HCT116 (cell line): Measurements from ENCODE around the gene MED27. TPM values are rescaled to one million over a fixed set of nuclear protein-coding genes. Genes with fewer than 3 reads are reported as not detected.

Source experiments
- ATAC-seq: fragments of 200-7000 bp; cut with Tn5 transposase; 2 replicates; pipeline ENCODE4 v1.9.1; 2020; ENCODE audit warnings: mild to moderate bottlenecking, moderate library complexity
- BruUV-seq: library from RNA; stranded (reverse); fragments of 400-500 nt; replicated peaks from 2 replicates; lab custom pipeline; 2021; lab: Mats Ljungman, UMichigan
- CTCF ChIA-PET: fragments of 300-600 bp; sonication (Branson Sonifier 250); formaldehyde crosslinking; loops from one replicate; lab custom pipeline; 2021; ENCODE audit warnings: antibody characterized with exemption; lab: Charles Lee
- POLR2A ChIA-PET: fragments of 300-600, 350-600 bp; sonication (Branson Sonifier 250); formaldehyde crosslinking; loops from one replicate; lab custom pipeline; 2021; ENCODE audit warnings: antibody characterized with exemption; lab: Charles Lee
- RAD21 ChIA-PET, 2 experiments: fragments of 300-600 bp; sonication (Branson Sonifier 250); formaldehyde crosslinking; loops; one replicate each; lab custom pipeline; 2023; ENCODE audit warnings: low total read pairs in 2 of 2; ENCODE audit not compliant: uncharacterized antibody in 2 of 2, unreplicated experiment in 2 of 2, low non-redundant PET in 1 of 2; lab: Charles Lee
- DNase-seq: peaks from one replicate; pipeline ENCODE4 v3.0.0-alpha.2; 2010; ENCODE audit warnings: low read depth, low spot score
- H2AFZ ChIP-seq: fragments of 200-600 bp; shearing (Covaris generic), sonication (generic); 2 replicates; pipeline ENCODE4 v1.6.1; 2017; ENCODE audit warnings: low read depth, mixed run types, mixed read lengths, antibody characterized with exemption, low read length; ENCODE audit not compliant: poor library complexity, severe bottlenecking
- H3K27ac ChIP-seq: 2 replicates; pipeline ENCODE4 v1.5.1; 2012; ENCODE audit warnings: low read depth, low read length
- H3K27me3 ChIP-seq: fragments of 200-600 bp; sonication (generic); 2 replicates; pipeline ENCODE4 v1.6.1; 2016; ENCODE audit warnings: mixed run types, low read length, mixed read lengths; ENCODE audit not compliant: insufficient read depth
- H3K36me3 ChIP-seq, 2 experiments: fragments of 200-500 bp in 1 of 2; fragments of 200-600 bp in 1 of 2; sonication (Bioruptor generic) in 1 of 2; sonication (generic) in 1 of 2; 2 replicates each; pipeline versions ENCODE4 v1.5.1 to v1.6.1; 2014 to 2016; ENCODE audit warnings: low read length in 2 of 2, inconsistent platforms in 1 of 2, mixed read lengths in 1 of 2, mixed run types in 1 of 2; ENCODE audit not compliant: insufficient read depth in 2 of 2, control insufficient read depth in 1 of 2
- H3K4me1 ChIP-seq, 2 experiments: fragments of 200-600 bp in 1 of 2; sonication (generic) in 1 of 2; 2 replicates each; pipeline versions ENCODE4 v1.5.1 to v1.6.1; 2012 to 2017; ENCODE audit warnings: low read length in 2 of 2, inconsistent platforms in 1 of 2, mild to moderate bottlenecking in 1 of 2, mixed read lengths in 1 of 2, mixed run types in 1 of 2, moderate library complexity in 1 of 2; ENCODE audit not compliant: insufficient read depth in 2 of 2, control insufficient read depth in 1 of 2
- H3K4me2 ChIP-seq: fragments of 200-600 bp; sonication (generic); 2 replicates; pipeline ENCODE4 v1.6.1; 2017; ENCODE audit warnings: mixed run types, low read length, mixed read lengths
- H3K4me3 ChIP-seq, 2 experiments: fragments of 200-600 bp in 1 of 2; sonication (generic) in 1 of 2; replicated peaks in 1 of 2; 2 replicates each; pipeline ENCODE4 v1.5.1; 2011 to 2016; ENCODE audit warnings: low read length in 2 of 2, control low read depth in 1 of 2, low read depth in 1 of 2, mild to moderate bottlenecking in 1 of 2, mixed read lengths in 1 of 2, mixed run types in 1 of 2
- H3K79me2 ChIP-seq: fragments of 200-600 bp; sonication (generic); 2 replicates; pipeline ENCODE4 v1.6.1; 2017; ENCODE audit warnings: mild to moderate bottlenecking, mixed run types, low read length, moderate library complexity, mixed read lengths; ENCODE audit not compliant: insufficient read depth
- H3K9ac ChIP-seq: fragments of 200-600 bp; sonication (generic); 2 replicates; pipeline ENCODE4 v1.6.1; 2016; ENCODE audit warnings: low read length, mixed read lengths
- H3K9me2 ChIP-seq: fragments of 200-600 bp; sonication (generic), shearing (Covaris generic); 2 replicates; pipeline ENCODE4 v1.6.1; 2017; ENCODE audit warnings: mixed run types, mild to moderate bottlenecking, moderate library complexity; ENCODE audit not compliant: insufficient read depth
- H3K9me3 ChIP-seq, 2 experiments: fragments of 200-500 bp in 1 of 2; fragments of 200-600 bp in 1 of 2; sonication (Bioruptor generic) in 1 of 2; sonication (generic) in 1 of 2; 2 replicates each; pipeline ENCODE4 v1.6.1; 2014 to 2017; ENCODE audit warnings: low read length in 2 of 2, mixed read lengths in 2 of 2, inconsistent platforms in 1 of 2, low read depth in 1 of 2, mild to moderate bottlenecking in 1 of 2, mixed run types in 1 of 2, moderate library complexity in 1 of 2; ENCODE audit not compliant: control insufficient read depth in 1 of 2, insufficient read depth in 1 of 2
- H4K20me1 ChIP-seq: fragments of 200-600 bp; sonication (generic), shearing (Covaris generic); 2 replicates; pipeline ENCODE4 v1.6.1; 2017; ENCODE audit warnings: mixed run types, mild to moderate bottlenecking, moderate library complexity; ENCODE audit not compliant: insufficient read depth
- ATF3 ChIP-seq: IDR thresholded peaks from 2 replicates; pipeline ENCODE4 v1.6.1; 2012
- CBX3 ChIP-seq: IDR thresholded peaks from 2 replicates; pipeline ENCODE4 v1.6.1; 2012; ENCODE audit warnings: low read depth
- CEBPB ChIP-seq: IDR thresholded peaks from 2 replicates; pipeline ENCODE4 v1.6.1; 2012; ENCODE audit warnings: low read depth
- CTCF ChIP-seq, 3 experiments: fragments of 200-600 bp in 1 of 3; sonication (generic) in 1 of 3; IDR thresholded peaks in 2 of 3; conservative IDR thresholded peaks in 1 of 3; 2 replicates each; pipeline ENCODE4 v1.5.1; 2012 to 2017; ENCODE audit warnings: low read depth in 2 of 3, low read length in 2 of 3, antibody characterized with exemption in 1 of 3, borderline replicate concordance in 1 of 3, control low read depth in 1 of 3, mild to moderate bottlenecking in 1 of 3, mixed read lengths in 1 of 3, mixed run types in 1 of 3, moderate library complexity in 1 of 3; ENCODE audit not compliant: insufficient read depth in 1 of 3
- EGR1 ChIP-seq: IDR thresholded peaks from 2 replicates; pipeline ENCODE4 v1.6.1; 2012; ENCODE audit warnings: low read depth
- EZH2 ChIP-seq: fragments of 200-600 bp; sonication (generic); IDR thresholded peaks from 2 replicates; pipeline ENCODE4 v1.6.1; 2017; ENCODE audit warnings: antibody characterized with exemption, mixed run types
- EZH2phosphoT487 ChIP-seq: fragments of 200-600 bp; IDR thresholded peaks from 2 replicates; pipeline ENCODE4 v1.6.1; 2018; ENCODE audit warnings: antibody characterized with exemption, borderline replicate concordance
- FOSL1 ChIP-seq: IDR thresholded peaks from 2 replicates; pipeline ENCODE4 v1.6.1; 2012; ENCODE audit warnings: low read depth
- JUND ChIP-seq: IDR thresholded peaks from 2 replicates; pipeline ENCODE4 v1.6.1; 2012
- POLR2A ChIP-seq: IDR thresholded peaks from 2 replicates; pipeline ENCODE4 v1.7.0; 2011; ENCODE audit warnings: borderline replicate concordance; ENCODE audit not compliant: insufficient read depth, insufficient read length; ENCODE audit errors: extremely low read depth
- POLR2AphosphoS5 ChIP-seq: IDR thresholded peaks from 2 replicates; pipeline ENCODE4 v1.6.1; 2011; ENCODE audit warnings: mild to moderate bottlenecking, low read depth, low read length, moderate library complexity
- SIN3A ChIP-seq: IDR thresholded peaks from 2 replicates; pipeline ENCODE4 v1.6.1; 2012; ENCODE audit warnings: low read depth
- SP1 ChIP-seq: IDR thresholded peaks from 2 replicates; pipeline ENCODE4 v1.6.1; 2012; ENCODE audit warnings: low read depth
- SRF ChIP-seq: IDR thresholded peaks from 2 replicates; pipeline ENCODE4 v1.6.1; 2012; ENCODE audit warnings: low read depth
- TCF7L2 ChIP-seq: IDR thresholded peaks from 2 replicates; pipeline ENCODE4 v1.7.0; 2011; ENCODE audit warnings: borderline replicate concordance, inconsistent platforms; ENCODE audit not compliant: insufficient read depth, insufficient read length; ENCODE audit errors: extremely low read depth
- YY1 ChIP-seq: IDR thresholded peaks from 2 replicates; pipeline ENCODE4 v1.6.1; 2011; ENCODE audit warnings: low read length, low read depth, moderate library complexity, mild to moderate bottlenecking; ENCODE audit not compliant: insufficient replicate concordance; ENCODE audit errors: extremely low read depth
- ZBTB33 ChIP-seq: IDR thresholded peaks from 2 replicates; pipeline ENCODE4 v1.6.1; 2011; ENCODE audit warnings: mild to moderate bottlenecking, low read length, moderate library complexity; ENCODE audit not compliant: insufficient replicate concordance; ENCODE audit errors: extremely low read depth
- ZNF274 ChIP-seq: fragments of 200-500 bp; sonication (Bioruptor generic); IDR thresholded peaks from 2 replicates; pipeline ENCODE4 v1.6.1; 2014; ENCODE audit warnings: mild to moderate bottlenecking, low read depth, low read length, inconsistent platforms
- intact Hi-C: fragments of 100-400 bp; cut with micrococcal nuclease; formaldehyde crosslinking; loops from 2 replicates; pipeline ENCODE4 v1.10.0; 2022
- total RNA-seq: library from RNA; stranded (reverse); gene quantifications from one replicate; pipeline ENCODE4 v1.2.1, GENCODE V29; 2021; ENCODE audit not compliant: unreplicated experiment

The MED27 gene
- total RNA-seq, 1 experiment from 2014 or later: 26.9 TPM

- no peak overlapping the region for H3K4me3 ChIP-seq
- ChIA-PET POLR2A (no interaction called here), RAD21 (no interaction called here)
- no peak overlapping the region for H3K4me2 ChIP-seq
- ATAC-seq: no peak
- BruUV-seq: no TSS peak
- no peaks in the 10 kb centered on the region for H3K27me3 ChIP-seq
- no peak overlapping the region for H3K9ac ChIP-seq
- no peaks in the 10 kb centered on the region for H3K9me3 ChIP-seq
- H2AFZ ChIP-seq: no peak overlapping the region
- TF ChIP-seq FOSL1 (no peak), ZBTB33 (no peak), ZNF274 (no peak), CEBPB (no peak), SIN3A (no peak), JUND (no peak), SP1 (no peak), TCF7L2 (no peak), EZH2phosphoT487 (no peak), EGR1 (no peak), SRF (no peak), POLR2AphosphoS5 (no peak), CTCF (IDR thresholded peaks at IDR 0.05 in 2 of 3, conservative IDR thresholded peaks at IDR 0.05 in 1 of 3; ENCODE audit: borderline replicate concordance in 1 of 3, insufficient read depth in 1 of 3, low read depth in 2 of 3, low read length in 2 of 3) (no peak), YY1 (no peak), ATF3 (no peak), POLR2A (no peak), EZH2 (no peak), CBX3 (no peak)
- TF ChIP-seq, all 23 proteins: peak for 0
- Histone ChIP-seq H3K9me2 (no peaks in the 10 kb centered on the region), H3K36me3 (no peaks in the 10 kb centered on the region), H4K20me1 (no peaks in the 10 kb centered on the region), H3K4me1 (no peaks in the 10 kb centered on the region), H3K79me2 (no peaks in the 10 kb centered on the region), H3K27ac (no peak overlapping the region)
- no peak for DNase-seq
- CTCF ChIA-PET: no interaction called here
- intact Hi-C loops: no loop called here
Observed at GRCh38 chr9:131865446-131866195, 214.0 kb downstream of the MED27 start.
